GM12801 (cell line): ENCODE data around the gene MMS19.

ENCODE experiments used
- TF ChIP-seq, protein P1 (sequence below): IDR thresholded peaks from one replicate; pipeline ENCODE4 v1.5.1; 2011; ENCODE audit warnings: control low read depth; ENCODE audit not compliant: insufficient read length; ENCODE audit errors: extremely low read depth

MMS19 gene

DNA sequence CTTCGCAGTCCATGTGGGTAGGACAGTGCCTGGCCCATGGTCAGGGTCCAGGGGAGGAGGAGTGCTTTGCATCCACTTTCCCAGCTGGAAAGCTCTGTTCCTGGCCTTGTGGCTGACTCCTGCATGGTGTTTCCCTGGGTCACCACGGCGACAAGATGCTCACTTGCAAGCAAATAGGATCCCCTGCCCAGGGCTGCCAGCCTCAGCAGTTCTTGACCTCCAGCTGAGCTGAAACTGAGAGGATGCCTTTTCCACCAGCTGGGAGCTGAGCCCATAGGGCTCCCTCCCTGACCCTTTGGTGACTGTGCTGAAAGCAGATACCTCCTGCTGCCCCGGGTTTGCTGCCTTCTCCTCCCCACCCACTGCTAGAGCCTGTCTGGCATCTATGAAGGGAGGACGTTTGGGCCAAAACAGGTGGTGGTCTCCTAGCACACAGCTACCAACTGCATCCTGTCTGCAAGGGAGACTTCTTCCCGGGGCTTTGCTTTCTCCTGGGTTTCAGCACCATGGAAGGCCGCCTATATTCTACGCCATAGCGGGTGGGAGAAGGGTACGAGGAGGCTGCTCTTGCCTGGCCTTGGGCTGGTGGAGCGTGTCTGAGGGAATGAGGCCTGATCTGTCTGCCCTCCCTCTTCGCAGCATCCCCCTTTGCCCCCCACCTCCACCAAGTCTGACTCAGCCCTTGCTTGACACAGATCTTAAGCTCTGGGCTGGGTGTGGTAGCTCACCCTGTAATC lies 34.9 kb upstream of the MMS19 start:
- TF ChIP-seq, protein P1, sequence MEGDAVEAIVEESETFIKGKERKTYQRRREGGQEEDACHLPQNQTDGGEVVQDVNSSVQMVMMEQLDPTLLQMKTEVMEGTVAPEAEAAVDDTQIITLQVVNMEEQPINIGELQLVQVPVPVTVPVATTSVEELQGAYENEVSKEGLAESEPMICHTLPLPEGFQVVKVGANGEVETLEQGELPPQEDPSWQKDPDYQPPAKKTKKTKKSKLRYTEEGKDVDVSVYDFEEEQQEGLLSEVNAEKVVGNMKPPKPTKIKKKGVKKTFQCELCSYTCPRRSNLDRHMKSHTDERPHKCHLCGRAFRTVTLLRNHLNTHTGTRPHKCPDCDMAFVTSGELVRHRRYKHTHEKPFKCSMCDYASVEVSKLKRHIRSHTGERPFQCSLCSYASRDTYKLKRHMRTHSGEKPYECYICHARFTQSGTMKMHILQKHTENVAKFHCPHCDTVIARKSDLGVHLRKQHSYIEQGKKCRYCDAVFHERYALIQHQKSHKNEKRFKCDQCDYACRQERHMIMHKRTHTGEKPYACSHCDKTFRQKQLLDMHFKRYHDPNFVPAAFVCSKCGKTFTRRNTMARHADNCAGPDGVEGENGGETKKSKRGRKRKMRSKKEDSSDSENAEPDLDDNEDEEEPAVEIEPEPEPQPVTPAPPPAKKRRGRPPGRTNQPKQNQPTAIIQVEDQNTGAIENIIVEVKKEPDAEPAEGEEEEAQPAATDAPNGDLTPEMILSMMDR, result no peak

DNA sequence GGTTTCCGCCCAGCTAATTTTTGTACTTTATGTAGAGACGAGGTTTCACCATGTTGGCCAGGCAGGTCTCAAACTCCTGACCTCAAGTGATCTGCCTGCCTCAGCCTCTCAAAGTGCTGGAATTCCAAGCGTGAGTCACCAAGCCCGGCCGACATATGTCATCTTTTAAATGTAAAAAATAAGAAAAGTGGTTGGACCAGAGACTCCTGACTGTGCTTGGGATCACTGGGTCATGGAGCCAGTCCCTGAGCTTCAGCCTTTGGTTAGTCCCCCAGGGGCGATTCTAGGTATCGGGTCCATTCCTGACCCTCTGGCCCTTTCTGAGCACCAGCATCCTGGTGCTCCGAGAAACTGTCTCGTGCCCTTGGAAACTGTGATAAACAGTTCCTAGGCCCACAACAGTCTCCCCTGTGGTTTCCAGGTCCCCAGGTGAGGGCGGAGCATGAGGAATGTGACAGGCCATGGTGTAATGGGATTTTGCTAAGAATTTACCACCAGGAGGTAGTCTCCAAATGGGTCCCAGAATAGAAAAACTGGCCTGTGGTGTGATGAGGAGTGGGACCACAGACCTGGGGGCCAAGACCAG lies 33.3 kb upstream of the MMS19 start:
- TF ChIP-seq, protein P1, result no peak

DNA sequence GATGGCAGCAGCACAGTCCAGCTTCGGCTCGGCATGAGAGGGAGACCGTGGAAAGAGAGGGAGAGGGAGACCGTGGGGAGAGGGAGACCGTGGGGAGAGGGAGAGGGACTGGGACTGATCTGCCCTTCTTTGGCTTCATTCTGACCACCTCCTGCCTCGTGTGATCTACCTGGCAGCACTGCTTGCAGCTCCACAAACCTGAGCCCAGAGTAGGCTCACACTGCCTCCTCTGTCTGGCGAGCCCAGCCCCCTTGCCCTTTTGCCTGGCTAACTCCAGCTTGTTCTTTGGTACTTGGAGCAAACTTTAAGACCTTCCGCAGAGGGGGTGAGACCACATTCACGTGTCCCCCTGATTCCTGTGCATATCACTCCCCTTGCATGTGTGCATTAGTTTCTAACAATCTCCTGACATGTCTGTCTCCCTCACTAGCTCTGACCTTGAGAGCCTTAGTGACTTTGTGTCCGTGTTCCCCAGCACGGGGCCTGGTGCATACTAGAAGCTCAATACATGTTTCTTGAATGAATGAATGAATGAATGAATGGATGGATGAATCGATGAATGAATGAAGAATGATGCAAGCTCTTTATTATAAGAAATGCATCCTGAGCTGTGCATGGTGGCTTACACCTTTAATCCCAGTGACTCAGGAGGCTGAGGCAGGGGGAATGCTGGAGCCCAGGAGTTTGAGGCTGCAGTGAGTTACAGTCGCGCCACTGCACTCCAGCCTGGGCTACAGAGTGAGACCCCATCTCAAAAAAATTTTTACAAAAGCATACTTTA lies 31.7 kb upstream of the MMS19 start:
- TF ChIP-seq, protein P1, result no peak

DNA sequence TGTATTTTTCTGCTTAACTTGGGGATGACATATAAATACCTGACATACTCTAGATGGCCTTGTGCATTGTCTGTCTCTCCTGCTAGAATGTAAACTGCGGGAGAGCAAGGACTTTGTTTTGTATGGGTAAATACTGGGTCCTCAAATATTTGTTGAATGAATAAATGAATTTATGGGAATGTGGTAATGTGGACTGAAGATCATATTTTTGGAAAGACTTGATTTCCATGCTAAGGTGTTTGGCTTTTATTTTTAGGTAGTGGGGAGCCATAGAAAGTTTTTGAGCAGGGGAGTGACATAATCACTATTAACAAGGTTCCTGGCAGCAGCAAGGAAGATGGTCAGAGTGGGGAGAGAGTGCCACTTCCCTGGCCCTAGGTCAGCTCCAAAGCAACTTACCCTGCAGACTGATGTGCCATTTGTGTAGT lies 27.5 kb upstream of the MMS19 start:
- TF ChIP-seq, protein P1, result no peak

DNA sequence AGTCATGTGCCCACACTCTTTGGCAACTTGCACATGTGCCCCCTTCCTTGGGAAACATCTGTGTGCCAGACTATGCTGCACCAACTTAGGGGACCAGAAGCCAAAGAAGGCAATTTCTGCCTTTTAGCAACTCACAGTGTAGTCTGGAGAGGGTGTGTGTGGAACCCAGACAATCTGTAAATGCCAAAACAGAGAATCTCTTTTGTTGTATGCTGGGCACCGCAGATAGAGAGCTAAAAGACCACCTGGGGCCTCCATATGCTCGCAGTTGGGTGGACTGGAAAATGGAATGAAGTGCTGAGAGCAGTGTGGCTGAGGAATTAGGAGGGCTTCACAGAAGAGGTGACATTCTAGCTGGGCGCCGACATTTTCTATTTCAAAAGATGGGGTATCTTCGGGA lies 26.9 kb upstream of the MMS19 start:
- TF ChIP-seq, protein P1, result no peak

DNA sequence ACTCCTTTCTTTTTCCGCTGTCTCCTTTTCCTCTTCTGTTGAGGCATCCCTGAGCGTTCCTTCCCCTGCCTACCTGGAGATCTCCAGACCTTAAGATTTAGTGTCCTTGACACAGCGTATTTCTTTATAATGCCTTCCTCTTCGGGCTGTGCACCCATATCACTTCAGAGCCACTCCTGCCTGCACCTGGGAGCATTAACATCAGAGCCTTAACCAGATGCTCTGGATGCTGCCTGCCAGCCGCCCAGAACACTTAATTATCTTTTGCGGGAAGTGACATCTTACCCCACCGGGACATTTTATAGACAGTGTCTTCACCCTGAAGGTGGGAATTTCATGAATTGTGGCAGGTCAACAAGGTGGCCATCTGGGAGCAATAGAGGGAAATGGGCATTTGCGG lies 24.7 kb upstream of the MMS19 start:
- TF ChIP-seq, protein P1, result no peak

DNA sequence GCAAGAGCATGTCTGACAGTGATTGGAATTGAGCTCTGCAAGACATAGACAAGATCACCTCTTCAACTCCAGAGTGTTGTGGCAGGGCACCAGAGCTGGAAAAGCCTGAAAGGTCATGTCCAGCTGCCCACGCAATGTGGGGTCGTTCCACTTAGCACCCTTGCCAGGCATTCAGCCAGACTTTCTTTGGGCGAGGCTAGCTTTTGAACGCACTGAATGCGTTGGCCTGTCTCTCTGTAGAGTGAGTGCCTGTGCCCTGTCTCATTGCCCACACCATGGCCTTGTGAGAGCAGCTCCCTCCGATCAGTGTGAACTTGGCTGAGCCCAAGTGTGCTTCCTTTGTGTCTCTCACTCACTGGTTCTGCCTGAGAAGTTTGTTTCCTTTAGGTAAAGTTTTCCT lies 23.8 kb upstream of the MMS19 start:
- TF ChIP-seq, protein P1, result no peak
